NCI-H82 treated with DMSO at 0.1 percent for 48 hours (cell line): Measurements from ENCODE around the gene RAB30.
A peak's percentile ranks its signal among the peaks of the same experiment; 100 is the strongest.
"Not testable (repeated sequence)": the region's sequence is repeated elsewhere in the genome, so short reads cannot be mapped to it uniquely, and the experiment has no call there.

Source experiments
- DNase-seq: peaks from one replicate; lab custom pipeline; 2025; ENCODE audit not compliant: unreplicated experiment; lab: John Stamatoyannopoulos, UW

The RAB30 gene

DNA sequence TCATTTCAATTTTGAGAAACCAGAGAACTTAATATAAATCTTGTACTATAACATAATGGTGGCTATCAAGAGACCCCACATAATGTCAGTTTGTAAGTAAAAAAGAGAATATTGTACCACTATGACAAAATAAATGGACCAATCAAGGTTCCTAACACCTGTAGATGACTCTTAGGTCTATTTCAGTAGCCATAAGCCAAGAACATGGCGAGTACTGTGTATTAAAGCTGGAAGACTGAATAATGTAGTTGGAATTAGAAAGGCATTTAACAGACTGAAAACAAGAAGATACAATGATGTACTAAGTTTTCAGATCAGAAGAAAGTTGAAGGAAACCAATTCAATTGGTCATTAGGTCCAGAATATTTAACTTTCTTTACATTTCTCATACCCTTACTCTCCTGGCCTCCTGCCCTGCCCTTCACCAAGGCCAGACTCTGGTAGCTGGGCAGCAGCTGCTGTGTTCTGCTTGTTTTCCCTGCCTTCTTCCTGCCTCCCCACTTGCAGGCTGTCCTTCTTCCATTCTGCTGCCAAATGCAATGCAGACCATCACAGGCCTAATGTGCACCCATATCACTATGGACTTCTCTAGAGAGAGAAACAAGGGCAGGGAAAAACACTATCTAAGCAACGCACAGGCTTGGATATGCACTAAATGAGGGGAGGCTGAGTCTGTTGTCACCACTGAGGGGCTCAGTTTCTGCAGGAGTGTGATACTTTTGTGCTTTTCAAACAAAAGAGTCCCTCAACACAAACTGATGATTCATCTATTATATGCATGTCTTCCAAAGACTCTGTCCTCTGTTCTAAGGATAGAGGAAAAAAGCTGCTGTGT lies 60.1 kb downstream of the RAB30 start:
- DNase-seq = no peak

DNA sequence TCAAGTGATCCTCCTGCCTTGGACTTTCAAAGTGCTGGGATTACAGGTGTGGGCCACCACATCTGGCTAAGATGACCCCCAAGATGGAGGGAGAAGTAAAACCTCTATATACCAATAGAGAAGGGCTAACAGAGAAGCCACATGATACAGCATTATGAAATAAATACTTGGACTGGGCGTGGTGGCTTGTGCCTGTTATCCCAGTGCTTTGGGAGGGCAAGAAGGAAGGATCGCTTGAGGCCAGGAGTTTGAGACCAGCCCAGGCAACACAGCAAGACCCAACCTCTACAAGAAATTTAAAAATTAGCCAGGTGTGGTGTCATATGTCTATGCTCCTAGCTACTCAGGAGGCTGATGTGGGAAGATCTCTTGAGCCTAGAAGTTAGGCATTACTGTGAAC lies 61.7 kb downstream of the RAB30 start:
- DNase-seq = no peak

DNA sequence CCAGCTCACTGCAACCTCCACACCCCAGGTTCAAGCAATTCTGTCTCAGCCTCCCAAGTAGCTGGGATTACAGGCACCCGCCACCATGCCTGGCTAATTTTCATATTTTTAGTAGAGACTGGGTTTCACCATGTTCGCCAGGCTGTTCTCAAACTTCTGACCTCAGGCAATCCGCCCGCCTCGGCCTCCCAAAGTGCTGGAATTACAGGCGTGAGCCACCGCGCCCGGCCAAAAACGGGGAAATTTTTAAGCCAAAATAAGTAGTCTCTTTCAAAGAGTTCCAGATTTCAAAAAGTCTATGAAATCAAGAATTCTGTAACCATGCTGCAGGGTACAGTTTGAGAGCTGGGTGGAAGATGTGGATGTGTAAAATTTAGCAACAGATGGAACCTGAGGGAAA lies 62.6 kb downstream of the RAB30 start:
- not testable (repeated sequence) for DNase-seq

DNA sequence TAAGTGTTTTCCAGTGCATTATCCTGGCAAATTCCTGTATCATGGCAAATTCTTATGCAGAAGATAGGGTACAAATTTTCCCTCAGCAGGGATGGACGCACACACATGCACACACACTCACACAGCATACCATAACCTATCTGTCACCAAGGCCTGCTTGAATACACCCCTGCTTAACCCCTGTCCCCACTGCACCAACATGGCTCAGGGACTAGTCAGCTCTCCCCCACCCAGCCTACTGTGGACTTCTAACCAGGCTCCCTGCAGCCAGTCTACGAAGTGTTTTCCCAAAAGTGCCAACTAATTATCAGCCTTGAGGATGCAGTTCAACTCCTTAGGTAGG lies 63.1 kb downstream of the RAB30 start:
- no peak for DNase-seq

DNA sequence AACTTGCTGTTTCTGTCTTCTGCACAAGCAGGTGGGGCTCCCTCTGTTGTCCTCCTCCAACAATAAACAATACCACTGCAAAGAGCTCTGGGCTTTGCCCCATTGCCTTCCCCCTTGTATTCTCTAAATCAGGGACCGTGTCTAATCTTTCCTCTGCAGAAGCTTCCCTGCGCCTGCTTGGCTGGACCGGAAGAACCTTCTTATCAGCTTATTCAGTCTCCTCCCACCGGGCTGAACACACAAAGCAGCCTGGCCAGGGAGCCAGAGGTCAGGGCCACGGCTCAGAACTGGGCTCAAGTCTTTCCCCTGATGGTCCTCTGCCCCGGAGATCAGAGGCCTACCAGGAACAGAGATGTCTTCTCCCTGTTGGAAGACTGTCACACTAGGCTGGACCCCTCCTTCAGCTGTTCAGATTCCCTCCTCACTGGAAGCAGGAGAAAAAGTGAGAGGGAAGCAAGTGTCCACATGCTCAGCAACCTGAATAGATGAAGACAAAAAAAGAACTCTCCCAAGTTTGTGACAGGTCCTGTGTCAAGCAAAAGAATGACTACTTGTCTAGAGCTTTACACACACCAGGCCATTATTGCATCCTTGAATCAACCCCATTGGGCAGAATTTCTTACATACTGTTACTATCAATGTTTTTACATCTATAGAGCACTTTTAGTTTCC lies 63.7 kb downstream of the RAB30 start:
- peak; percentile 74 for DNase-seq

DNA sequence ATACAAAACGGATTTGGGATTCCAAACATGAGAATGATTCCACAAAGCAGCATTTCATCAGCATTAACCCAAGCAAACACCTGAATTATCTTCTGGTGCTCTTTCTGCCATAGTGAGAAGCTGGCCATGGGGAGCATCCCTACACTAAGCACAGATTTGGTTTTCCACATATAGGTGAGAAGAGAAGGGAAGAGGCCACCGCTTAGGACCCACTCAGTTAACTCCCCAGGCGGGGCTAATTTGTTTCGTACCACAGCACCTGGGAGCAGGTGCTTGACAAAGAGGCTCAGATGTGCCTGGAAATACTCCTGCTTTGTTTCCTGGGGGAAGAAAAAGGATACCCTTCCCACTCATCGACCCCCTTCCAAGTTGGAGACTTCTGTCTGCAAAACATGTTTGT lies 64.2 kb downstream of the RAB30 start:
- no peak for DNase-seq

DNA sequence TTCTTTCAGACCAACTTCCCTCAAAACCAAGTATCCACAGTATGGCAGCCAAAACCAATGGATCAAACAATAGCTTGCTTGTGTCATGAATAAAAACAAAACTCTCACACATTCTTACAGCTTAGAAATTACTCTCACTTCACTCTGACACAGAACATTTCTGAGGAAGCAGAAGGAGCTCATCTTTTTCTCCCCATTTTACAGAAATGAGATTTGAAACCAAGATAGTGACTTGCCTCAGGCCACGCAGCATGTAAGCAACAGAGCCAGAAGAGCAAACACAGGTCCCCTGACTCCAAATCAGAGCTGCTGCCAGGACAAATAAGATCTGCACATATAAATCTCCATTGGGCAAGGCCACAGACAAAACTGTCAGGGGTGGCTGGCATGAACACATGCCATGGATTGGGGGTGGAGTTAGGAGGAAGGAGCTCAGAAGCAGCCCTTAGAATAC lies 64.8 kb downstream of the RAB30 start:
- no peak for DNase-seq

DNA sequence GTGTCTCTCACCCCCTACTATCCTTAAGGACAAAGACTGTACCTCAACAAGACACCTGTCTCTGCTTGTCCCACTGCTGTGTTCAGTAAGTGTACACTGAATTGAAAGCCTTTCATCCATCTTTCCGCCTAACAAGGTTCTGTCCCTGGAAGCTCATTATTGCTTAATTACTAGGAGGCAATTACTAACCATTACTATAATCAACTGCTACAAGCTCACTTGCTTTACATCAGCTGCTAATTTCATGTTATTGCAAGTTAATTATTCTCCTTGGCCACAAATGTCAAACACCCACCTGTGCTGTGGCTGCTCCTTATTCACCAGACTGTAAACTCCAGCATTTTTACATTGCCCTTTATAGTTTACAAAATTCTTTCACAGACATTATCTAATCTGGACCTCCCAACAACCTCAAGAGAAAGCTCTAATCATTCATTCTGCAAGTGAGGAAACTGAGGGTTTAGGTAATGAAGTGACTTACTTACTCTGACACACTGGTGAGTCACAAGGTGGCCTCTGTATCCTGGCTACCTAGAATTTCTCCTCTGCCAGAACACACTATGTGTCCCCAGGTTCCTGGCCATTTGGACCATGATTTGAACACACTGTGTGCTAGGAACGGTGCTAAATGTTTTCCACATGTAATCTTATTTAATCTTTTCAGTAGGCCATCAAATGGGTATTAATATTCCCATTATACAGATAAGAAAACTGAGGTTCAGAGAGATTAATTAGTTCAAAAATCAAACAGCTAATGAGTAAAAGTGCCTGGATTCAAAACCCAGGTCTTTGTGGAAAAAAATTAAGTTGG lies 66.7 kb downstream of the RAB30 start:
- no peak for DNase-seq

DNA sequence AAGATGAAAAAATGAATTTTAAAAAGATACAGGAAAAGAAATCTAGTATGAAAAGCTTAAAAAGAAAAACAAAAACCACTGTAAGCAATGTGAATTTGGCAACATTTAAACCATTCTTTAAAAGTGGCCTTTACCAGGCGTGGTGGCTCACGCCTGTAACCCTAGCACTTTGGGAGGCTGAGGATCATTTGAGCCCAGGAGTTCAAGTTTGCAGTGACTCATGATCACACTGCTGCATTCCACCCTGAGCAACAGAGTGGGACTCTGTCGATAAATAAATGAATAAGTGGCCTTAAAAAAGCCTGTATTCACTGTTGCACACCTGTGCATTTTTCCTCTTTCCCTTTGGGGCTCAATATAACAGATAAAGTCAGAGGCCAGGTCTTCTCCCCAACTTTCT lies 69.2 kb downstream of the RAB30 start:
- DNase-seq = no peak

DNA sequence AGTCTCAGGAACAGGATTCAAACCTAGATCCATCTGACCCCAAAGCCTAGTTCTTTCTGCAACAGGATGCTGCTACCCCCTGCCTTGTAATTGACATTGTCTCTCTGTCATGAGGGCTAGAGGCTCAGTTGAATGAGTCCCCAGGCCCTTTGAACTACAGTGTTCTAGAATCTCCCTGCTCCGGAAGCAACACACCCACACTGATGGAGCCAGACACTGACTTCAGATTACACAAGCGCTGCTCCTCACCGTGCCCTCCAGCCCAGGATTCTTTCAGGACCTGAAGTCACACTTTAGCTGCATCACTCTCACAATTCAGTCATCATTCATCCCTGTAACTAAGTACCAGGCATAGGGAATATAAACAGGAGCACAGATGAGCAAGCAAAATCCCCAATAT lies 69.6 kb downstream of the RAB30 start:
- DNase-seq = no peak

DNA sequence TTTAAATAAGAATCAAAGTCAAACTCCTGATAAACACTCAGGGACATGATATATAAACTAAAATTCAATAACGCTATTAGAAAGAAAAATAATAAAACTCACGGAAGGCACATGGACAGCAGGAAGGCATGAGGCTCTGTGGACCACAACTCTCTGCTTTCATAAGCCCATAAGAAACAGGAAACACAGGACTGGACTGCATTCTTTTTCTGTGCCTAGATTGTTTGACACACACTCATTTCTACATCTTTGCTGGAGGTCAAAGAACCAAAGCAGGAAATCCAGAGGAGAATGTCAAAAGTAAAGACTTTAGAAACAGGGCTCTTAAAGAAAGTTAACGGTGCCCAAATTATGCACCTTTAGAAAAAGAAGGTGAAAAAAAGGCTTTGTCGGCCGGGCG lies 71.3 kb downstream of the RAB30 start:
- no peak for DNase-seq

DNA sequence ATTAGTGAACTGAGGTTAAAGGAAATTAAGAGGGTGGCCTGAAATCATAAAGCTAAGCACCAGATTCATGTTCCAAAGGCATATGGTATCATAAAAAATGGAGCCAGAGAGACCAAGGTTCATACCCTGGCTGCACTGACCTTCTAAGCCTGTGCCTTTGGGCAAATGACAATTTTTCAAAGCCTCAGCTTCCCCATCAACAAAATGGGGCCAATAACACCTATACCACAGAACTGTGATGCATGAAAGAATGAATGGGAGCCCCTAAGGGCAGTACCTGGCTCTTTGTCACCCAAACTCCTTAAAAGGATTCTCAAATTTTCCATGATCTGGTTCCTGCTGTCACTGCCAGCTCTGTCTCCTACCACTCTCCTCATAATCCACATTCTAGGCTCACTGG lies 72.5 kb downstream of the RAB30 start:
- DNase-seq = no peak

DNA sequence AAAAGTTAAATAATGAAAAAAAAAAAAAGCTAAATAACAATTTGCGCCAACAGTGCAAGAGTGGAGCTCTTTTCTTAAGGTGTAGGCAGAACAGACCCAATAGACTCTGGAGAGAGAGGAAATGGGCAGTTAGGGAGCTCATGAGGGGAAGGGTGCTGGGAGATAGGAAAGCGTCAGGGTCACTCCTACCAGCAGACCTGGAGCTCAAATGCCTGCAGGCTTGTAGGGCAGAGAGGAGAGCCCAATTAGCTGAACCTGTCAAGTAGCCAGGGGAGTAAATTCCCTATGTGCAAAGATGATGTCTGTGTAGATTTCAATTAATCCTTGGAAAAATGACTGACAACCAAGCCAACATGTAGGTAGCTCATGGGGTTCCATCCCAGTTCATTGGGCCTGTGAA lies 73.0 kb downstream of the RAB30 start:
- no peak for DNase-seq

DNA sequence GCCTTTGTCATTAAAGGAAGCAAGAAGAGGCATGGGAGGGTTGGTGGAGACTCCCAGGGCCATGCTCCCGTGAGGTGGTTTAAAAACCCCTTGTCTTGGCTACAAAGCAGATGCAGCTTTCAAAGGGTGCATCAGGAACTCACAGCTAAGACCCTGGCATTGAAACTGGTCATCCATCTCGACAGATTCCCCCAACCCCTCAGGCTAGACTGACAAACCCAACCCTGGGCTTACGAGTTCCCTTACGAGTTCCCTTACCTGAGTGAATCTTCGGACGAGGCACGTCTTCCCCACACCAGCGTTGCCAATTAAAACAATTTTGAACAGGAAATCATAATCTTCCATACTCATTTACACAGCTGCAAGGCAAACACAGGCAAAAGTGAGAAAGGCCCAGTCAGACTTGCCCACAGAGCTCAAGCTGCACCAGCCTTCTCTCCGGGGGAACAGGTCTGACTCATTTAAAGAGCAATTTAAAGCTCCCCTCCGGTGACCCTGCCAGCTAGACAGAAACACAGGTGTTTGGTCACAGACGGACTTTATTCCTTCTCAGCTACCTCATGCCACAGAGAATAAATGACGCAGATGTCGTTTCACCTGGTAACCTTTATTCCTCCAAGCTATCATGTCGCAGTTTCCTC lies 74.6 kb downstream of the RAB30 start:
- DNase-seq = no peak

DNA sequence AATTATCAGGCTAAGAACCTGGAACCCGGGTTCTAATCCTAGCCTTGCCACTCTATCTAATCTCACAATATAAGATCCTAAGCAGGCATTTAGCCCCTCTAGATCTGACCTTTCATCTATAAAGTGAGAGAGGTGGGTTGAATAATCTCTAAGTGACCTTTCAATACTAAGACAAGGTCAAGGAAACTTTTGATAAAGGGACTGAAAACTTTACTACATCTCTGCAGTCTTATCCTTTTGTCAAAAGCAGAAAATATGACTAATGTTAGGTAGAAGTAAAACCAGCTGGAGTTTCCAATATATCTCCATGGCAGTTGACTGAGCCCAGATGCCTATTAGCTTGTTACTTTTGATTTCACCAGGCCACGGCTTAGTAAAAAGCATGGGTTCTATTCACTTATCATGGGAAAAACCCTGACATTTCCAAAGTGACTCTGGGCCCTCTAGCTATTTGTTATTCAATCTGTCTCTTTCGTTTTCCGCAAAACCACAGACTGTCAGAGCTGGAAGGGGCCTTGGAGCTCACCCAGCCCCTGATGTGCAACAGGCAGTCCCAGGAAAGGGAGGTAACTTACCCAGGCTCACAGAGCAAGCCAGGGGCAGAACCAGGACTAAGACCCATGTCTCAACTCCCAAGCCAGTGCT lies 75.8 kb downstream of the RAB30 start:
- DNase-seq = no peak

DNA sequence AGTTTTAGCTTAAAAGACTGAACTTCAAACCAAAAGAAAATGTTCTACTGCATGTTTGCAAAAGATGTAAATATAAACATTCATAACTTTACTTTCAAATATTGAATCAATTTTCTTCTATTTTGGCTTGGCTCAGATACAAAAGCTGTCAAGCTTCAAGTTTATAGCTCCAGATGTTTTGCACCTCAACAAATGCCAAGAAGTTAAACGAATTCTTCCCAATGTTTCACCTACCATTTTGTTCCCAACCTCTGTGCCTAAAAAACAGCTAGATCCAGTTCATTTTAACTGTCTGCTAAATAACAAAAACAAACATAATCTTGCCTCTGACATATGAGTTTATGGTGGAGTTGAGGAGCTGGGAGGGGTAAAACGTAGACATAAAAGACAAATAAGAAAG lies 76.5 kb downstream of the RAB30 start:
- no peak for DNase-seq

DNA sequence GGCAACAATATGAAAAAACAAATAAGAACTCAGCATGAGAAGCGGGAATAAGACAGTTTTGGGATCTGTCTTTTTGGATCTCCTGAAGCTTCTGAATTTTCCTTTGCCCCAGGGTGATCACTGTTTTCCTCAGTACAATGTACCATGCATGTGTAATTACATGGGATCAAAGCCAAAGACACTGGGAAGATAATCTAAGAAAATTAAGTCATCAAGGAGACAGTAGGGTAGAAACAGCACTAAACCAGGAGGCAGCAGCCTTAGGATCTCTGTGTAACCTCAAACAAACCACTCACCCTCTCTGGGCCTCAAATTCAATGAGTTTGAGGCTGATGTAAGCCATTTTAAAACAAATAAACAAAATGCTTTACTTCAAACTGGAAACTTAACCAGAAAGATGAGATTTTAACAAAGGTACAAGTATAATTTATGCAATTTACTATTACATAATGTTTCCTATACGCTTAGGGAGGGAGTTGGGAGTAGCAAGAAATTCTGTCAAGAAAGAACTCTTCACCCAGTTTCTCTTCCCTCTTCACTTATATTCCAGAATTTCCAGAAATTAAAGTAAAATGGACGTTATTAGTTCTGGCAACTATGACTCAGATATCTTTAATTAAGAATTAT lies 77.0 kb downstream of the RAB30 start:
- DNase-seq = no peak

DNA sequence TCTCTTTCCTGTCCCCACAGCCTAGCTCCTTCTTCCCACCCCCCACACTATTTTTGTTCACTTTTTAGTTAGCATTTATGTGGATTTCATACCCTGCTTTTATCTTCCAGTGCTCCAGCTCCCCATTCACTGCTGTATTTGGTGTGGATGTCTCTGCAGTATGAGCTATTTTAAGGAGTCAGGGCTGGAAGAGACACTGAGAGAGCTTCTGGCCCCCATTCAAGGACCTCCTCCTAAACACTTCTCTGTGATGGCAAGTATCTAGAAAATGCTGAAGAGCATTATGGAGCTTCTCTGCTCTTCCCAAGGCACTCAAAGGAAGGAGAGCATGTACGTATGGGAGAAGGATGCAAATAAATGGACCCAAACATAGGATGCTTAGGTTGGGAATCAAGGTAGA lies 79.5 kb downstream of the RAB30 start:
- no peak for DNase-seq

DNA sequence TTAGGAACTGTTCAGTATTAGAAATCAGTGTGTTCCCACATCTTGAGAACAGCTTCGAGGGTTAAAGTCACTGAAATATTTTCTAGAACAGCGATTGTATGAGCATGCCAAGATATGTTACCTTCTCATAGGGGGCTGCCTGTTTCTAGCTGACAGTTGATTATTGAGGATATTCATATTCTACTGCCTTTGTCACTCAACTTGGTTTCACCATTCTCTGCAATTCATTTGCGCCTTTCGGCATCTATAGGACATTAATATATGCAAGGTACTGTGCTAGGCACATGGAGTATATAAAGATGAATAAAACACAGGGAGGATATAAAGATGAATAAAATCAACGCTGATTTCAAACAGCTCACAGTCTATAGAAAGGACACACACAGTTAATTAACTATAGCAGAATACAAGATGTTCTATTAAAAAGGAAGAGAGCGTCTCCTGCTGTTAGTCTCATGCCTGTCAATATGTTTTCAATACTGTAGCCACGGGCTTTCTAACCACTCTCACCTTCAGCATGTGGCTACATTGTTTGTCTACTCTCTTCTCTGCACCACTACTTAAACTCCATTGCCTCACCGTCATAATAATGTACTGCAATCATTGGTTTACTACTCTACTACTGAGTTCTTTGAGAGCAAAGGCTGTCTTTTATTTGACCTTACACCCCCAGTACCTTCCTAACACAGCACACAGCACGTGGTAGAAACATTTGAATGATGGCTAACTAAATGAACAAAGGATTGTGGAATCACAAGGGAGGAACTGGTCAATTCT lies 81.9 kb downstream of the RAB30 start:
- DNase-seq = no peak
